NCI-H69 (cell line): ENCODE results near the gene AHI1.
"Not testable (repeated sequence)": the region's sequence is repeated elsewhere in the genome, so short reads cannot be mapped to it uniquely, and the experiment has no call there.

Experiments used
- DNase-seq: peaks from one replicate; lab custom pipeline; 2025; lab: John Stamatoyannopoulos, UW

AHI1 gene

DNA sequence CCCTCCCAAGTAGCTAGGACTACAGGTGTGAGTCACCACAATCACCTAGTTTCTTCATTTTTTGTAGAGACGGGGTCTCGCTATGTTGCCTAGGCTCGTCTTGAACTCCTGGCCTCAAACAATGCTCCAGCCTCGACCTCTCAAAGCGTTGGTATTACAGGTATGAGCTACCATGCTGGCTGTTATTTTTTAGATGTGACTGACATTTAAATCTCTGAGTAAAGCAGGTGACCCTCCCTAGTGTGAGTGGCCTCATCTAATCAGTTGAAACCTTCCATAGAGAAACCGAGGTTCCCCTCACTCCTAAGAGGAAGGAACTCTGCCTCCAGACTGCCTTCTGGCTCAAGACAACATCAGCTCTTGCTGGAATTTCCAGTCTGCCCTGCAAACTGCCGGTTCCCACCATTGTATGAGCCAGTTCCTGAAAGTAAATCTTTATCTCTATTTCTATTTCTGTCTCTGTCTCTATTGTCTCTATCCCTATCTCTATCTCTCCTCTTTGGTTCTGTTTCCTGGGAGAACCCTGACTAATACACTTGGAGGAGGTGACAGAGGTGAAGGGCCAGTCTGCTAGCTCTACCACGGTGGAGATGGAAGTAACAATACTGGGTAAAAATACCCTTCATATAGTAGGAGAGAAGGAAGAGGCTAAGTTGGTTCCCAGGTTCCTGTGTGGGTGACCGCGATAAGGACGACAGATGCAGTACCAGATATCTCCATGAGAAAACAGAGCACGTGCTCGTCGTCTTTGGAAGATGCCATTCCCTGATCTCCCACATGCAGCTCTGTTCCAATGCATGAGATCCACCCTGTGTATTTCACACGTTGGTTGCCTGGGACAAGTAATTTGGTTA lies 235.4 kb downstream of the AHI1 start:
- peak; percentile 11 for DNase-seq

DNA sequence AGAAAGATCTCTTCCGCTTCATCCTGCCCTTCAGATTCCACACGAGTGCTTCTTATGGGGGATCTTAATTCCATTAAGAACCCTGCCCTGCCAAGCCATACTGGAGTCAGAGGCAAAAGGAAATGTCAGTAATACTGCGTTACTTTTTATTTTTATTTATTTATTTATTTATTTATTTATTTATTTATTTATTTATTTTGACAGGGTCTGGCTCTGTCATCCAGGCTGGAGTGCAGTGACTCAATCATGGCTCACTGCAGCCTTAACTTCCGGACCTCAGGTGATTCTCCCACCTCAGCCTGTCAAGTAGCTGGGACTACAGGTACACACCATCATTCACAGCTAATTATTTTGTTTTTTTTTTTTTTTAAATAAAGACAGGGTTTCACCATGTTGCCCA lies 236.9 kb downstream of the AHI1 start:
- DNase-seq = no peak

DNA sequence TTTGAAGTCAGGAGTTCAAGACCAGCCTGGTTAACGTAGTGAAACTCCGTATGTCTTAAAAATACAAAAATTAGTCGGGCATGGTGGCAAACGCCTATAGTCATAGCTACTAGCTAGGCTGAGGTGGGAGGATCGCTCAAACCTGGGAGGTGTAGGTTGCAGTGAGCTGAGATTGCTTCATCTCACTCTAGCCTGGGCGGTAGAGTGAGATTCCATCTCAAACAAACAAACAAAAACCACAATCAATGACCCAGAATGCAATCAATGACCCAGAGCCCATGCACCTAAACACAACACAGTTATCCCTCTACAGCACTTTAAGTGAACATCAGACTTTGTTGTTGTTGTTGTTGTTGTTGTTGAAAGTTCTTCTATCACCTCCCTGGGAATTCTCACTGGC lies 238.6 kb downstream of the AHI1 start:
- no peak for DNase-seq

- no peak for DNase-seq
Measured at GRCh38 chr6:135257631-135258405, 239.7 kb downstream of the AHI1 start.

GRCh38 chr6:135256866-135257265 lies 240.7 kb downstream of the AHI1 start:
- DNase-seq = no peak

- DNase-seq = no peak
Measured at GRCh38 chr6:135254471-135254870, 243.1 kb downstream of the AHI1 start.

DNA sequence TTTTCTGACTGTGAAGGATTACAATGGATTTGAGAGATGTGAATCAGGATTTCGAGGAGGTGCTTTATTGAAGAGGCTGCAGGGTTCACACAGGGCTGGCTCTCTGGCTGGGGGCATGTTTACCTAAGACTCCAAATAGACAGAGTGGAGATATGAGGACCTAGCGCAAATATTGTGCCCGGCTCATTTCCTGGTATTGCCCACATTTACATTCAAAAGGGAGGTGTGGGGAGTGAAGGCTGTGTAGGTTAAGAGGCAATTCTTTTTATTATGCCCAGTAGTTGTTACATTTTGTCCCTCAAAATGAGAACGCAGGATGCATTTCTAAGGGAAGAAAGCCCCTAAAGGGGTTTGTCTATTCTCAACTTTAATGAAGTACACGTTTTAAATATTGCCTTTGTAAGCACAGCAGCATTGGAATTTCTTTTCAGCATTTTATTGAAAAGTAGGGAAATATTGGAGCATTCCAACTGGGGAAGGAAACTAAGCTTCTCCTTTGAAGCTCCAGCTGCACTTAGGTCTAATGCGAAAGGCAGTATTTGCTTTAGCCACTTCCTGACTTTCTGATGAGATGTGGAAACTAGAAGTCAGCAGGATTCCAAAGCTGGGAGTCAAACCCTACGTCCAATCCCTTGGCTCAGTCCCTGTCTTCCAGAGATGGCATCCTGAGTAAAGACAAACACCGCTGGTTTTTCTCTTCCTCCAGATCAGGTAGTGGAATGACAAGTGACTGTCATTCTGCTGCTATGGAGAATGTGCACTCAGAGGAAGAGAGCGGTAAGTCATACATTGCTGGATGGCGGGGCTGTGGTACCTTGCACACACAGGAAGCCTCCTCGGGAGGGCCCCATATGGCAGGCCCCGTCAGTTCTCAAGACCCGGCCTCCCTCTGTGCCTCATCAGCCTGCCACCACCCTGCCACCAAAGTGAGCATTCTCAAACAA lies 245.8 kb downstream of the AHI1 start:
- peak; percentile 81 for DNase-seq

DNA sequence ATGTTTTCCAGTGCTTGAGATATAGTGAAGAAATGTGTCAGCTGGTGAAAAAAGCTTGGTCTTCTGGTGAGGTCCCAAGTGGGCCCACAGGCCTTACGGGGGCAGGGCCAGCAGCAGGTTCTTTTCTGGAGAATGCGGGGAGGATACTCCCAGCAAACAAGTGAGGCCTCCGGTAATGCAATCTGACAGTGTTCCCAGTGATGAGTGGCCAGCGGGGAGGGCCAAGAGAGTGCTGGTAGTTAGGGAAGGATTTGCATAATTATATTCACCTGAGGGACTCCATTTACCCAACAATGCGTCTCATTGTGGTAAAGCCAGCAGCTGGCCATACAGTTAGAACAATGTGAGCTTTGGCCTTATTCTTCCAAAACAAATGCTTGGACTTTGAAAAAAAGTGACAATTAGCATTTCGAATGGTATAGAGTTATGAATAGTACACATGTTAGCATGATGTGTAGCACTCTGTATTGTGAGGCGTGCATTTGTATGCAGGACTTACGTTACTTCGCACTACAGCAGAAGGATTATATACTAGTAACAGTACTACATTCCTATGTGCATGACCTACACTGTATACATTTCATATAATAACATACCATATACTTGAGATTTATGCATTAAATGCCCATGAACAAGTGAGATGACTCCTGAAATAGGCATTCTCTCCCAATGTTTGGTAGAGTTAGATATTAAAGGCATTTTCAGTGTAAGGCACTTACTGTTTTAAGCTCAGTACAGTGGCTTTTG lies 246.6 kb downstream of the AHI1 start:
- DNase-seq = peak; percentile 87

DNA sequence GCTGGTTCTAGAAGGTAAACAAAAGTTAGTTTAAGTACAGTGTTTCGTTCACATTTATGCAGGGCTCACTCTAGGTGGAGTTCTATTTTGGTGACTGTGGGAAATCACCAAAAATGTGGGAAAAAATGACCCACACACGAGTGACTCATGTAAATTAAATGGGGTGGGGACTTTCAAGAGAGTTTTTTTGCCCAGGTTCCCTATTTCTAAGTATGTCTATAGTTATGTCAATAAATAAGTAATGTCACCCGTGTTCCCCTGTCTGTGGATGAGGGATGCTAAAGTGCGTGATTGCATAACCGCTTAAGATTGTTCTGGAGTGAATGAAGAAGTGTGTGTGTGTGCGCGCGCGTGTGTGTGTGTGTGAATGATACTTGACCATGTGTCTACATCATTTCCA lies 247.3 kb downstream of the AHI1 start:
- no peak for DNase-seq

- not testable (repeated sequence) for DNase-seq
Measured at GRCh38 chr6:135246412-135247012, 251.0 kb downstream of the AHI1 start.

GRCh38 chr6:135244805-135245204 lies 252.7 kb downstream of the AHI1 start:
- DNase-seq = no peak

- no peak for DNase-seq
Measured at GRCh38 chr6:135243871-135244796, 253.4 kb downstream of the AHI1 start.

GRCh38 chr6:135240711-135241110 lies 256.8 kb downstream of the AHI1 start:
- no peak for DNase-seq

DNA sequence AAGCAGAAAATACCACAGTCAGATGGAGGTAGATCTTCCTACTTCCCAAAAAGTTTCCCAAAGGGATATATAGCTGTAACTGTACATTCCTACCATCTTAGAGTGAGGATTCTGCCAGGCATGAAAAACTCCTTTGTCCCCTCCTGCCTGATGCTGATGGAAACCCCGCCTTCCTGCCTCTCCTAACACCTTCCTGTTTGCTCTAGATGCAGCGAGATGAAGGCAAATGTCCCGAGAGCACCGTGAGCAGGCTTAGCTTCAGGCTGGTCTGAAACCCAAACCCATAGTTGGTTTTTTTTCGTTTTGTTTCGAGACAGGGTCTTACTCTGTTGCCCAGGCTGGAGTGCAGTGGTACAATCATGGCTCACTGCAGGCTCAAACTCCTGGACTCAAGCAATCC lies 260.8 kb downstream of the AHI1 start:
- no peak for DNase-seq

DNA sequence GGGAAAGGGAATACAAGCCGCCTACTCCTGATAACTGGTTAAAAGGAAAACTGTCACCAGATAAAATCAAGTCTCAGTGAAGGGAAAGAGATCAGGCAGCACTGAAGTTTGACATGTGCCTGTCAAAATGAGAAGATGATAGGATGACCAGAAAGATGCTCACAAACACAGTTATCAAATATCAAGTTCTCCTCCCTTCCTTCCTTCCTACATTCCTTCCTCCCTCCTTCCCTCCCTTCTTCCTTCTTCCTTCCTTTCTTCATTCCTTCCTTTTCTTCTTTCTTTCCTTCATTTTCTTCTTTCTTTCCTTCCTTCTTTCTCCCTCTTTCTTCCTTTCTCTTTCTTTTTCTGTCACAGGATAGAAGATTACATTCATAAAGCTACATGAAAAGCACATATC lies 261.2 kb downstream of the AHI1 start:
- DNase-seq = no peak

GRCh38 chr6:135235716-135236115 lies 261.8 kb downstream of the AHI1 start:
- DNase-seq = no peak

DNA sequence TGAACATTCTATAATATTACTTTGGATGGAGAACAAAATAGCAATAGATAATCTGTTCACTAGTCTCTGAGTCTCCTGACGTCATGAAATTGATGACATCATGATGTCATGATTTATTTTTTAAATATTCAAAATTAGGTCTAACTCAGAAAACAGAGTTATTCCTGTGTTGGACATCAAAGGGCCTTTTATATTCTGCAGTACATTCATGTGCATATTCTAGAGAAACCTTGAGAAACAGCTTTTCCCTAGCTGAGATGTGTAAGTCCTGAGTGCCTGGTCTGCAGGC lies 263.1 kb downstream of the AHI1 start:
- no peak for DNase-seq

GRCh38 chr6:135233686-135234491 lies 263.7 kb downstream of the AHI1 start:
- DNase-seq = peak; percentile 16
